OCI-LY7 (cell line): ENCODE measurements around the gene CXCR4.

ENCODE experiments used
- EZH2phosphoT487 ChIP-seq: fragments of 200-600 bp; sonication (generic); IDR thresholded peaks from 2 replicates; pipeline ENCODE4 v1.6.1; 2018; ENCODE audit warnings: low read depth, borderline replicate concordance, mild to moderate bottlenecking, mixed run types, antibody characterized with exemption, low read length, moderate library complexity, mixed read lengths
- TF ChIP-seq, protein P1 (sequence below): fragments of 200-600 bp; sonication (generic); conservative IDR thresholded peaks from 2 replicates; pipeline ENCODE4 v1.5.1; 2014; ENCODE audit warnings: mild to moderate bottlenecking, antibody characterized with exemption, low read length, moderate library complexity, mixed read lengths

DNA sequence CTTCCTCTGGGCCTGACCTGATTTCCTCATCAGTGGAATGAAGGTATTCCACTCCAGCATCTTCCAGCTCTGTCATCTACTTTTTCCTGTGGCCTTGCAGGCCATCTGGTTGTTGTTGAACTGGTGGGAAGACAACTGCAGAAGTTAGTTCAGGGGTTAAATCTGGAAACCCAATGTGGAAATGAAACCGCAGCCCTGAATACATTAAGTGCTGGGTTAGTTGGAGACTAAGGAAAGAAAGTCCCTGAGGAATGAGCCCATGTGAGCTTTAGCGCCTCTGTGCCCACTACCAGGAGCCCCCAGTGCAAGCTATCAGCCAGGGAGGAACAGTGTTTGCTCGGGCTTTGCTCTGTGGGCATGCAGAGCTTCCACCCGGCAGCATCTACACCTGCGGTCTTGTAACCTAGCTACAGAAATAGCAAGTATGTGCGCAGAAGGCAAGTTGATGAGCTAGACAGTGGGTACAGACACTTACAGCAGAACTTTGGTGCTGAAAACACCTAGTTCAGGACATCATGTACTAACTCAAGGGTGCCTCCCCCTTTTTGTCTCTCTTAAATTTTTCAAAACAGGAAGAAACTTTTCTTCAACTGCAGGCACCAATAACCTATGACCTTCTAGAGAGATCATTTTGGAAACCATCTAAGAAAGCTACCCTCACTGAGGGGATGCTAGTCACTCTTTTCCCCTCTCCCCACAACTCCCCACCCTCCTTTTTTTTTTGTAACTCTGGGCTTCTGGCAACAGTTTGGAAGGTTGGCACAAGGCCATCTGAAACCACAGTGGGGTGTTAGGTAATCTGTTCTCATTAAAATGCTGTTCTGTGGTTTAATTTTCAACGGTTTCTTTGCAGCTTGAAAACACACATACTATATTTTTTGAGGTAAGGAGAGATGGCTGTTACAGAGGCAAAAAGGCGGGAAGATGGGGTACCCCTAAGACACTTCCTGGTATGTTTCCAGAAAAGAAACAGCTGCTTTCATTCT is 18.3 kb upstream of the CXCR4 start:
- TF ChIP-seq, protein P1, sequence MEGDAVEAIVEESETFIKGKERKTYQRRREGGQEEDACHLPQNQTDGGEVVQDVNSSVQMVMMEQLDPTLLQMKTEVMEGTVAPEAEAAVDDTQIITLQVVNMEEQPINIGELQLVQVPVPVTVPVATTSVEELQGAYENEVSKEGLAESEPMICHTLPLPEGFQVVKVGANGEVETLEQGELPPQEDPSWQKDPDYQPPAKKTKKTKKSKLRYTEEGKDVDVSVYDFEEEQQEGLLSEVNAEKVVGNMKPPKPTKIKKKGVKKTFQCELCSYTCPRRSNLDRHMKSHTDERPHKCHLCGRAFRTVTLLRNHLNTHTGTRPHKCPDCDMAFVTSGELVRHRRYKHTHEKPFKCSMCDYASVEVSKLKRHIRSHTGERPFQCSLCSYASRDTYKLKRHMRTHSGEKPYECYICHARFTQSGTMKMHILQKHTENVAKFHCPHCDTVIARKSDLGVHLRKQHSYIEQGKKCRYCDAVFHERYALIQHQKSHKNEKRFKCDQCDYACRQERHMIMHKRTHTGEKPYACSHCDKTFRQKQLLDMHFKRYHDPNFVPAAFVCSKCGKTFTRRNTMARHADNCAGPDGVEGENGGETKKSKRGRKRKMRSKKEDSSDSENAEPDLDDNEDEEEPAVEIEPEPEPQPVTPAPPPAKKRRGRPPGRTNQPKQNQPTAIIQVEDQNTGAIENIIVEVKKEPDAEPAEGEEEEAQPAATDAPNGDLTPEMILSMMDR, result no peak
- TF ChIP-seq EZH2phosphoT487, result no peak
